Loucy (cell line): ENCODE results near the gene KIAA0232.

ENCODE experiments used
- EZH2phosphoT487 ChIP-seq: fragments of 200-600 bp; IDR thresholded peaks from 2 replicates; pipeline ENCODE4 v1.6.1; 2018; ENCODE audit warnings: antibody characterized with exemption, mild to moderate bottlenecking, moderate library complexity, borderline replicate concordance
- TF ChIP-seq, protein P1 (sequence below): fragments of 200-600 bp; sonication (generic); conservative IDR thresholded peaks from 2 replicates; pipeline ENCODE4 v1.5.1; 2014; ENCODE audit warnings: mild to moderate bottlenecking, antibody characterized with exemption, low read length

DNA sequence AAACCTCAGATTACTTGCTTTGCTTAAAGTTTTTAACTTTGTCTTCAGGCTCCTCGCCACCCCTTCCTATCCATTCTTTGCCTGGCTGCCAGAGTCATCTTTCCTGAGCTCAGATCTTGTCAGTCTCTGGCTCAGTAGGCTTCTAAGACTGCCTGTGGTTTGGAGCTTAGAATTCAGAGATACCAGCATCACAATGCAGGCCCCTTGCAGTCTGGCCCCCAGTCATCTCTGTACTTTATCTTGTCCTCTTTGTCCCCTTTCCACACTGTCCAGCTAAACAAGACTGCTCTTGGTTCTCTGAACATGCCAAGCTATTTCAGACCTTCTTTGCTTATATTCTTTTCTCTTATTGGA lies 3.0 kb downstream of the KIAA0232 start:
- TF ChIP-seq, protein P1, sequence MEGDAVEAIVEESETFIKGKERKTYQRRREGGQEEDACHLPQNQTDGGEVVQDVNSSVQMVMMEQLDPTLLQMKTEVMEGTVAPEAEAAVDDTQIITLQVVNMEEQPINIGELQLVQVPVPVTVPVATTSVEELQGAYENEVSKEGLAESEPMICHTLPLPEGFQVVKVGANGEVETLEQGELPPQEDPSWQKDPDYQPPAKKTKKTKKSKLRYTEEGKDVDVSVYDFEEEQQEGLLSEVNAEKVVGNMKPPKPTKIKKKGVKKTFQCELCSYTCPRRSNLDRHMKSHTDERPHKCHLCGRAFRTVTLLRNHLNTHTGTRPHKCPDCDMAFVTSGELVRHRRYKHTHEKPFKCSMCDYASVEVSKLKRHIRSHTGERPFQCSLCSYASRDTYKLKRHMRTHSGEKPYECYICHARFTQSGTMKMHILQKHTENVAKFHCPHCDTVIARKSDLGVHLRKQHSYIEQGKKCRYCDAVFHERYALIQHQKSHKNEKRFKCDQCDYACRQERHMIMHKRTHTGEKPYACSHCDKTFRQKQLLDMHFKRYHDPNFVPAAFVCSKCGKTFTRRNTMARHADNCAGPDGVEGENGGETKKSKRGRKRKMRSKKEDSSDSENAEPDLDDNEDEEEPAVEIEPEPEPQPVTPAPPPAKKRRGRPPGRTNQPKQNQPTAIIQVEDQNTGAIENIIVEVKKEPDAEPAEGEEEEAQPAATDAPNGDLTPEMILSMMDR, result no peak
- no peak for TF ChIP-seq EZH2phosphoT487
